GM06990 (cell line): ENCODE measurements around the gene NHSL2.
"Not testable (repeated sequence)": the region's sequence is repeated elsewhere in the genome, so short reads cannot be mapped to it uniquely, and the experiment has no call there.

ENCODE experiments used
- DNase-seq: peaks from one replicate; pipeline ENCODE4 v3.0.0-alpha.2; 2011; ENCODE audit not compliant: insufficient read length; ENCODE audit errors: extremely low read depth
- H3K27me3 ChIP-seq: replicated peaks from 2 replicates; pipeline ENCODE4 v1.6.0; 2011; ENCODE audit warnings: low read length; ENCODE audit not compliant: control insufficient read depth, insufficient read depth
- H3K36me3 ChIP-seq: 2 replicates; pipeline ENCODE4 v1.5.1; 2011; ENCODE audit warnings: low read length; ENCODE audit not compliant: control insufficient read depth, insufficient read depth
- H3K4me3 ChIP-seq: replicated peaks from 2 replicates; pipeline ENCODE4 v1.5.1; 2011; ENCODE audit warnings: low read depth, mild to moderate bottlenecking, control low read depth, low read length
- TF ChIP-seq, protein P1 (sequence below): IDR thresholded peaks from 2 replicates; pipeline ENCODE4 v1.5.1; 2011; ENCODE audit warnings: low read length, control low read depth, mild to moderate bottlenecking, inconsistent platforms; ENCODE audit not compliant: insufficient read depth, poor library complexity, severe bottlenecking

The NHSL2 gene

DNA sequence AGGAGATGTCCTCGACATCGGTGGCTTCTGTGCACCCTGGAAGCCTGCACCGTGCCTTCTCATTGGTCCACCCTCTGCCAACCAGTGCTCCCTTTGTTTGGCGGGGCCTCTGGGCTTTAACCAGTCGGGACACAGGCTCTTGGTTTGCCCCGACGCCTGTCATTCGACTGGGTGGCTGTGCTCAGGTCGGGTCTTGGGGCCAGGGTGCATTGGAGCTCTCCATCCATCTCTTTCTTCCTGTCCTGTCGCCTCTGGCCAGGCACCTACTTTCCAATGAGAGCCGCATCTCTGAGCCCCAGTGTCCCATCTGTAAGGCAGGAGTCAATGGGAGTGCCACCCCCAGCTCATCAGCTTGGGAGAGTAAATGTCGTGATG, 37.2 kb upstream of the NHSL2 start:
- DNase-seq, result no peak
- no peak overlapping the region for H3K4me3 ChIP-seq
- no peaks in the 10 kb centered on the region for H3K27me3 ChIP-seq
- H3K36me3 ChIP-seq, result no peaks in the 10 kb centered on the region
- TF ChIP-seq, protein P1, sequence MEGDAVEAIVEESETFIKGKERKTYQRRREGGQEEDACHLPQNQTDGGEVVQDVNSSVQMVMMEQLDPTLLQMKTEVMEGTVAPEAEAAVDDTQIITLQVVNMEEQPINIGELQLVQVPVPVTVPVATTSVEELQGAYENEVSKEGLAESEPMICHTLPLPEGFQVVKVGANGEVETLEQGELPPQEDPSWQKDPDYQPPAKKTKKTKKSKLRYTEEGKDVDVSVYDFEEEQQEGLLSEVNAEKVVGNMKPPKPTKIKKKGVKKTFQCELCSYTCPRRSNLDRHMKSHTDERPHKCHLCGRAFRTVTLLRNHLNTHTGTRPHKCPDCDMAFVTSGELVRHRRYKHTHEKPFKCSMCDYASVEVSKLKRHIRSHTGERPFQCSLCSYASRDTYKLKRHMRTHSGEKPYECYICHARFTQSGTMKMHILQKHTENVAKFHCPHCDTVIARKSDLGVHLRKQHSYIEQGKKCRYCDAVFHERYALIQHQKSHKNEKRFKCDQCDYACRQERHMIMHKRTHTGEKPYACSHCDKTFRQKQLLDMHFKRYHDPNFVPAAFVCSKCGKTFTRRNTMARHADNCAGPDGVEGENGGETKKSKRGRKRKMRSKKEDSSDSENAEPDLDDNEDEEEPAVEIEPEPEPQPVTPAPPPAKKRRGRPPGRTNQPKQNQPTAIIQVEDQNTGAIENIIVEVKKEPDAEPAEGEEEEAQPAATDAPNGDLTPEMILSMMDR, result no peak

DNA sequence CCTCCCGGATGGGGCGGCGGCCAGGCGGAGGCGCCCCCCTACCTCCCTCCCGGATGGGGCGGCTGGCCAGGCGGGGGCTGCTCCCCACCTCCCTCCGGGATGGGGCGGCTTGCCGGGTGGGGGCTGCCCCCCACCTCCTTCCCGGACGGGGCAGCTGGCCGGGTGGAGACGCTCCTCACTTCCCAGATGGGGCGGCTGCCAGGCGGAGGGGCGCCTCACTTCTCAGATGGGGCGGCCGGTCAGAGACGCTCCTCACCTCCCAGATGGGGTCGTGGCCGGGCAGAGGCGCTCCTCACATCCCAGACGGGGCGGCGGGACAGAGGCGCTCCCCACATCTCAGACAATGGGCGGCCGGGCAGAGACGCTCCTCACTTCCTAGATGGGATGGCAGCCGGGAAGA, 33.8 kb upstream of the NHSL2 start:
- not testable (repeated sequence) for H3K36me3 ChIP-seq, H3K27me3 ChIP-seq, DNase-seq, H3K4me3 ChIP-seq

DNA sequence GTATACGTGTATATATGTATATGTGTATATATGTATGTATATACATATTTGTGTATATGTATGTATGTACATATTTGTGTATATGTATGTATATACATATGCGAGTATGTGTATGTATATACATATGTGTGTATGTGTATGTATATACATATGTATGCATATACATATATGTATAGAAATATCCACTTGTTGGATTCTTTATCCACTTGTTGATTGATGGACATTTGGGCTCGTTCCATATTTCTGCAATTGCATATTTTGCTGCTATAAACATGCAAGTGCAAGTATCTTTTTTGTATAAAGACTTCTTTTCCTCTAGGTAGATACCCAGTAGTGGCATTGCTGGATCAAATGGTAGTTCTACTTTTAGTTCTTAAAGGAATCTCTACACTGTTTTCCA, 25.5 kb upstream of the NHSL2 start:
- TF ChIP-seq, protein P1, result no peak
- Histone ChIP-seq H3K27me3 (no peaks in the 10 kb centered on the region), H3K36me3 (no peaks in the 10 kb centered on the region), H3K4me3 (no peak overlapping the region)
- no peak for DNase-seq

DNA sequence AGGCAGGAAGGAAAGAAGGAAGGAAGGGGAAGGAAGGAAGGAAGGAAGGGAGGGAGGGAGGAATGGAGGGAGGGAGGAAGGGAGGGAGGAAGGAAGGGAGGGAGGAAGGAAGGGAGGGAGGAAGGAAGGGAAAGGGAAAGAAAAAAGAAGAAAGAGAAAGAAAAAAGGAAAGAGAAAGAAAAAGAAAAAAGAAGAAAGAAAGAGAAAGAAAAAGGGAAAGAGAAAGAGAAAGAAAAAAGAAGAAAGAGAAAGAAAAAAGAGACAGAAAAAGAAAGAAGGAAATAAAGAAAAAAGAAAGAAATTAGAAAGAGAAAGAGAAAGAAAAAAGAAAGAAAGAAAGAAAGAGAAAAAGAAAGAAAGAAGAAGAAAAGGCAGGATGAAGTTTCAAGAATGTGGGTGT, 15.0 kb upstream of the NHSL2 start:
- no peak overlapping the region for H3K4me3 ChIP-seq
- no peak for DNase-seq
- no peaks in the 10 kb centered on the region for H3K36me3 ChIP-seq
- no peaks in the 10 kb centered on the region for H3K27me3 ChIP-seq
- TF ChIP-seq, protein P1, result no peak

DNA sequence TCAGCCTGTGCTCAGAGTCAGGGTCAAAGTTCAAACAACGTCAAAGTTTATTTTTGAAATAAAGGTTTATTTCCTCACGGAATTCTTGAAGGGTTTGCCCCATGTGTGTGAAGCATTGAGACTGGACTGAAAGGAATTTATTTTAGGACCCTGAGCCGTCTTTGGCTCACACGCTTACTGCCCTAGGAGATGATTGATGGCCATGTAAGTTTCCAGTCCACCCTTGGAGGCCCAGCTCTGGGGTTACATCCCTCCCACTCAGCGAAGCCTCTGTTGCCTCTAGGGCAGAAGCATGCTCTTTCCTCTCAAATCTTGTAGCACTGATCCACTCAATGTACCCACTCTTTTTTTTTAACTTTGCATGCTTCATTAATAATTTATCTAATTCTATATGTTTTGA, 4.5 kb upstream of the NHSL2 start:
- H3K4me3 ChIP-seq, result no peak overlapping the region
- H3K36me3 ChIP-seq, result no peaks in the 10 kb centered on the region
- no peak for DNase-seq
- H3K27me3 ChIP-seq, result no peaks in the 10 kb centered on the region; the same call in 1 of the 2 replicates
- TF ChIP-seq, protein P1, result no peak

DNA sequence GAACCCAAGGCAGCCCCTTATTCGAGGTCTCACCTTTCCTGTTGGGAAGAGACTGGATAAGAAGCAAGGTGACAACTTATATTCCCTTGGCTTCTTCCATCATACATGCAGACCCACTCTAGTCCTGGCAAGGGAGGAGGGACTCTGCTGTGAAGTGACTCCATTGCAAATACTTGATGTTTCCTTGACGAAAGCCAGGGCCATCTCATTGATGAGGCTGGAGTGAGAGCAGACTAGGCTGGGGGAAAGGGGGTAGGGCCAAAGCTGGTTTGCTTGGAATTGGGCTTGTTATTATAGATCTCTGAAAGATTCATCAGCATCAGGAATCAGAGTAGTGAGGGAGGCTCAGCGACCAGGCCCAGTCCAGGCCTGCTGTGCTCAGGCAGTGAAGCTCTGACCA, 2.3 kb upstream of the NHSL2 start:
- DNase-seq, result no peak
- TF ChIP-seq, protein P1, result no peak
- Histone ChIP-seq H3K36me3 (no peaks in the 10 kb centered on the region), H3K27me3 (no peaks in the 10 kb centered on the region; the same call in 1 of the 2 replicates), H3K4me3 (no peak overlapping the region)
